Esophagus mucosa (tissue), 1 donor: ENCODE measurements around the gene ACOT7. TPM values are rescaled to one million over a fixed set of nuclear protein-coding genes. Genes with fewer than 3 reads are reported as not detected.
A peak's percentile ranks its signal among the peaks of the same experiment; 100 is the strongest.

Experiments
- ATAC-seq: fragments of 200-7000 bp; cut with Tn5 transposase; one replicate; pipeline ENCODE4 v1.9.1; 2020
- total RNA-seq: library from RNA; stranded (reverse); gene quantifications from one replicate; pipeline ENCODE4 v1.2.4, GENCODE V29; 2023
- donor health status: DM: yes; HTN: yes; CAD: no.

The ACOT7 gene
- total RNA-seq, 1 donor from 2014 or later, result 37.2 TPM

GRCh38 chr1:6359216-6360116 lies 34.1 kb downstream of the ACOT7 start:
- ATAC-seq, result peak; percentile 14

- peak; percentile 51 for ATAC-seq
Observed at GRCh38 chr1:6358757-6359201, 34.8 kb downstream of the ACOT7 start.

GRCh38 chr1:6358144-6358624 lies 35.4 kb downstream of the ACOT7 start:
- ATAC-seq, result peak; percentile 14

GRCh38 chr1:6357243-6357936 lies 36.2 kb downstream of the ACOT7 start:
- no peak for ATAC-seq

GRCh38 chr1:6355621-6356020 lies 37.9 kb downstream of the ACOT7 start:
- no peak for ATAC-seq

- ATAC-seq, result peak; percentile 34
Observed at GRCh38 chr1:6354659-6355317, 38.8 kb downstream of the ACOT7 start.

GRCh38 chr1:6353955-6354658 lies 39.5 kb downstream of the ACOT7 start:
- no peak for ATAC-seq

- ATAC-seq, result no peak
Observed at GRCh38 chr1:6353619-6353954, 40.0 kb downstream of the ACOT7 start.

GRCh38 chr1:6352138-6352563 lies 41.4 kb downstream of the ACOT7 start:
- ATAC-seq, result no peak

GRCh38 chr1:6351480-6352137 lies 42.0 kb downstream of the ACOT7 start:
- no peak for ATAC-seq

GRCh38 chr1:6350416-6351088 lies 43.0 kb downstream of the ACOT7 start:
- peak; percentile 64 for ATAC-seq

GRCh38 chr1:6349254-6349943 lies 44.2 kb downstream of the ACOT7 start:
- no peak for ATAC-seq

GRCh38 chr1:6348511-6349191 lies 44.9 kb downstream of the ACOT7 start:
- peak; percentile 10 for ATAC-seq

- no peak for ATAC-seq
Observed at GRCh38 chr1:6347641-6348487, 45.7 kb downstream of the ACOT7 start.

GRCh38 chr1:6345460-6345859 lies 48.1 kb downstream of the ACOT7 start:
- ATAC-seq, result no peak

- ATAC-seq, result no peak
Observed at GRCh38 chr1:6345009-6345408, 48.6 kb downstream of the ACOT7 start.

- ATAC-seq, result peak; percentile 94
Observed at GRCh38 chr1:6343506-6344405, 49.8 kb downstream of the ACOT7 start.

GRCh38 chr1:6342056-6342455 lies 51.5 kb downstream of the ACOT7 start:
- no peak for ATAC-seq
